ENCODE results near the gene DSCAML1.

Gene DSCAML1

GRCh38 chr11:117786135-117786870 lies 10.7 kb downstream of the DSCAML1 start:
- DNase-seq = no peak
- Histone ChIP-seq H3K4me1 (peaks cover 12% of the 10 kb centered on the region), H3K27me3 (no peaks in the 10 kb centered on the region), H3K4me3 (ENCODE audit: low read depth, low read length) (no peak overlapping the region), H3K9me3 (no peaks in the 10 kb centered on the region), H3K36me3 (no peaks in the 10 kb centered on the region)
- no peak for TF ChIP-seq CTCF (IDR thresholded peaks at IDR 0.05; ENCODE audit: low read depth, low read length)

- H3K4me3 ChIP-seq (ENCODE audit: low read depth, low read length) = no peak overlapping the region
- H3K36me3 ChIP-seq = no peaks in the 10 kb centered on the region
- no peaks in the 10 kb centered on the region for H3K27me3 ChIP-seq
- H3K9me3 ChIP-seq = no peaks in the 10 kb centered on the region
- no peak for TF ChIP-seq CTCF (IDR thresholded peaks at IDR 0.05; ENCODE audit: low read depth, low read length)
- peaks cover 6% of the 10 kb centered on the region for H3K4me1 ChIP-seq
- DNase-seq = no peak
These were observed 14.9 kb downstream of the DSCAML1 start for GRCh38 chr11:117782101-117782500.

GRCh38 chr11:117781627-117782026 lies 15.4 kb downstream of the DSCAML1 start:
- no peaks in the 10 kb centered on the region for H3K27me3 ChIP-seq
- H3K4me1 ChIP-seq = peaks cover 6% of the 10 kb centered on the region; the same call in 1 of the 2 replicates
- H3K4me3 ChIP-seq (ENCODE audit: low read depth, low read length) = no peak overlapping the region
- H3K36me3 ChIP-seq = no peaks in the 10 kb centered on the region
- no peak for DNase-seq
- TF ChIP-seq CTCF (IDR thresholded peaks at IDR 0.05; ENCODE audit: low read depth, low read length) = 0 out of 2 replicates have a peak, but pooled peaks have one; percentile 7
- no peaks in the 10 kb centered on the region for H3K9me3 ChIP-seq

- H3K36me3 ChIP-seq = no peaks in the 10 kb centered on the region
- no peak for TF ChIP-seq CTCF (IDR thresholded peaks at IDR 0.05; ENCODE audit: low read depth, low read length)
- peaks cover 6% of the 10 kb centered on the region; the same call in 1 of the 2 replicates for H3K4me1 ChIP-seq
- H3K9me3 ChIP-seq = no peaks in the 10 kb centered on the region
- no peak overlapping the region for H3K4me3 ChIP-seq (ENCODE audit: low read depth, low read length)
- DNase-seq = no peak
- H3K27me3 ChIP-seq = peaks cover 4% of the 10 kb centered on the region; the same call in 1 of the 2 replicates
These were observed 16.6 kb downstream of the DSCAML1 start for GRCh38 chr11:117780456-117780855.

GRCh38 chr11:117774553-117774952 lies 22.5 kb downstream of the DSCAML1 start:
- no peak for TF ChIP-seq CTCF (IDR thresholded peaks at IDR 0.05; ENCODE audit: low read depth, low read length)
- Histone ChIP-seq H3K27me3 (peaks cover 6% of the 10 kb centered on the region; the same call in 1 of the 2 replicates), H3K9me3 (no peaks in the 10 kb centered on the region), H3K4me3 (ENCODE audit: low read depth, low read length) (no peak overlapping the region), H3K4me1 (peaks cover 22% of the 10 kb centered on the region), H3K36me3 (no peaks in the 10 kb centered on the region)
- no peak for DNase-seq

- H3K9me3 ChIP-seq = no peaks in the 10 kb centered on the region
- peaks cover 11% of the 10 kb centered on the region for H3K27me3 ChIP-seq
- peak; percentile 72 for DNase-seq
- H3K36me3 ChIP-seq = no peaks in the 10 kb centered on the region
- no peak overlapping the region for H3K4me3 ChIP-seq (ENCODE audit: low read depth, low read length)
- 0 out of 2 replicates have a peak, but pooled peaks have one; percentile 9 for TF ChIP-seq CTCF (IDR thresholded peaks at IDR 0.05; ENCODE audit: low read depth, low read length)
- H3K4me1 ChIP-seq = peaks cover 22% of the 10 kb centered on the region
These were observed 24.7 kb downstream of the DSCAML1 start for GRCh38 chr11:117772360-117772759.
